ENCODE results near the gene MAGEF1.

GRCh38 chr3:184737641-184738505 is 26.0 kb upstream of the MAGEF1 start:
- TF ChIP-seq CTCF (IDR thresholded peaks at IDR 0.05) (no peak), POLR2A (IDR thresholded peaks at IDR 0.05) (no peak)
